PFSK-1 (cell line): ENCODE measurements around the gene FAM78B.

ENCODE experiments used
- FOXP2 ChIP-seq: optimal IDR thresholded peaks from 2 replicates; pipeline ENCODE3; 2011; ENCODE audit warnings: borderline replicate concordance, control low read depth, inconsistent platforms; ENCODE audit not compliant: insufficient read depth; ENCODE audit errors: extremely low read length, extremely low read depth
- POLR2AphosphoS5 ChIP-seq: IDR thresholded peaks from 2 replicates; pipeline ENCODE4 v1.6.1; 2012; ENCODE audit warnings: low read depth, mild to moderate bottlenecking, control low read depth, low read length, moderate library complexity
- REST ChIP-seq, 2 experiments: IDR thresholded peaks; 2 replicates each; pipeline versions ENCODE4 v1.6.1 to v1.8.0; 2011 to 2012; ENCODE audit warnings: low read depth in 2 of 2, low read length in 2 of 2, control low read depth in 1 of 2, inconsistent platforms in 1 of 2, mild to moderate bottlenecking in 1 of 2, moderate library complexity in 1 of 2; ENCODE audit not compliant: insufficient read depth in 1 of 2
- SIN3A ChIP-seq: IDR thresholded peaks from 2 replicates; pipeline ENCODE4 v1.6.1; 2012; ENCODE audit warnings: mild to moderate bottlenecking, low read length, moderate library complexity, borderline replicate concordance; ENCODE audit not compliant: insufficient read depth
- TAF1 ChIP-seq: IDR thresholded peaks from 2 replicates; pipeline ENCODE4 v1.6.1; 2012; ENCODE audit warnings: low read length, control low read depth, borderline replicate concordance; ENCODE audit not compliant: insufficient read depth

Gene FAM78B

GRCh38 chr1:166113630-166114029 is 53.2 kb downstream of the FAM78B start:
- TF ChIP-seq TAF1 = no peak
- TF ChIP-seq SIN3A = no peak
- no peak for TF ChIP-seq REST (IDR thresholded peaks at IDR 0.05; ENCODE audit: insufficient read depth in 1 of 2, low read depth in 2 of 2, low read length in 2 of 2)
- TF ChIP-seq POLR2AphosphoS5 = no peak
- TF ChIP-seq FOXP2 = no peak

GRCh38 chr1:166113031-166113430 is 53.8 kb downstream of the FAM78B start:
- no peak for TF ChIP-seq POLR2AphosphoS5
- TF ChIP-seq REST (IDR thresholded peaks at IDR 0.05; ENCODE audit: insufficient read depth in 1 of 2, low read depth in 2 of 2, low read length in 2 of 2) = no peak
- TF ChIP-seq TAF1 = no peak
- no peak for TF ChIP-seq FOXP2
- no peak for TF ChIP-seq SIN3A

GRCh38 chr1:166112425-166112824 is 54.4 kb downstream of the FAM78B start:
- TF ChIP-seq FOXP2 = no peak

- TF ChIP-seq FOXP2 (no peak), POLR2AphosphoS5 (no peak), REST (IDR thresholded peaks at IDR 0.05; ENCODE audit: insufficient read depth in 1 of 2, low read depth in 2 of 2, low read length in 2 of 2) (no peak), TAF1 (no peak), SIN3A (no peak)
These were observed 55.4 kb downstream of the FAM78B start for GRCh38 chr1:166111430-166111829.

- no peak for TF ChIP-seq TAF1
- TF ChIP-seq REST (IDR thresholded peaks at IDR 0.05; ENCODE audit: insufficient read depth in 1 of 2, low read depth in 2 of 2, low read length in 2 of 2) = peak in 1 of 2 experiments; percentile 48; a peak in 1 of 4 replicates
These were observed 76.6 kb downstream of the FAM78B start for GRCh38 chr1:166090244-166090643.

GRCh38 chr1:166089804-166090203 is 77.0 kb downstream of the FAM78B start:
- TF ChIP-seq TAF1 = no peak
- no peak for TF ChIP-seq FOXP2
- TF ChIP-seq REST (IDR thresholded peaks at IDR 0.05; ENCODE audit: insufficient read depth in 1 of 2, low read depth in 2 of 2, low read length in 2 of 2) = no peak
- TF ChIP-seq SIN3A = no peak
- no peak for TF ChIP-seq POLR2AphosphoS5
